Mammary epithelial cell (primary cell): ENCODE data around the gene MAGI1.

Experiments used
- CTCF ChIP-seq, 2 donors: IDR thresholded peaks in 1 of 2; conservative IDR thresholded peaks in 1 of 2; 2 replicates each; pipeline ENCODE4 v1.5.1; 2011 to 2012; ENCODE audit warnings: inconsistent platforms in 2 of 2, low read length in 2 of 2, mild to moderate bottlenecking in 2 of 2, control low read depth in 1 of 2, low read depth in 1 of 2; ENCODE audit not compliant: insufficient read depth in 1 of 2; ENCODE audit errors: extremely low read depth in 1 of 2
- EZH2 ChIP-seq: IDR thresholded peaks from 2 replicates; pipeline ENCODE4 v1.6.1; 2012; ENCODE audit warnings: low read length, inconsistent platforms, borderline replicate concordance

- TF ChIP-seq CTCF (conservative IDR thresholded peaks at IDR 0.05 in 1 of 2, IDR thresholded peaks at IDR 0.05 in 1 of 2; ENCODE audit: extremely low read depth in 1 of 2, insufficient read depth in 1 of 2, low read depth in 1 of 2, low read length in 2 of 2) = no peak
- TF ChIP-seq EZH2 = no peak
These were observed 39.3 kb upstream of the MAGI1 start for GRCh38 chr3:66077973-66078372.
